Upper lobe of left lung (tissue), 6 donors: ENCODE results near the gene DIAPH1. TPM values are rescaled to one million over a fixed set of nuclear protein-coding genes. Genes with fewer than 3 reads are reported as not detected.
A peak's percentile ranks its signal among the peaks of the same experiment; 100 is the strongest.

Experiments
- ATAC-seq, 2 donors: fragments of 200-7000 bp; cut with Tn5 transposase; one replicate each; pipeline ENCODE4 v1.9.1; 2022; ENCODE audit warnings: mild to moderate bottlenecking in 2 of 2, moderate library complexity in 2 of 2; ENCODE audit not compliant: low FRiP score in 2 of 2
- DNase-seq, 2 donors: peaks; one replicate each; pipeline ENCODE4 v3.0.0-alpha.2; 2019 to 2020
- H3K27ac ChIP-seq, 4 donors: fragments of 200-600 bp; sonication (generic); one replicate each; pipeline ENCODE4 v1.5.1; 2016 to 2019
- H3K27me3 ChIP-seq, 4 donors: fragments of 200-600 bp; sonication (generic); one replicate each; pipeline ENCODE4 v1.5.1; 2017 to 2019
- H3K36me3 ChIP-seq, 4 donors: fragments of 200-600 bp; sonication (generic); one replicate each; pipeline ENCODE4 v1.5.1; 2016 to 2019
- H3K4me1 ChIP-seq, 4 donors: fragments of 200-600 bp; sonication (generic); one replicate each; pipeline ENCODE4 v1.5.1; 2018 to 2019
- H3K4me3 ChIP-seq, 4 donors: fragments of 200-600 bp; sonication (generic); one replicate each; pipeline ENCODE4 v1.5.1; 2017 to 2019; ENCODE audit warnings: mild to moderate bottlenecking in 2 of 4, moderate library complexity in 1 of 4
- H3K9me3 ChIP-seq, 4 donors: fragments of 200-600 bp; sonication (generic); one replicate each; pipeline ENCODE4 v1.5.1; 2018 to 2019
- EP300 ChIP-seq, 4 donors: sonication (generic); formaldehyde crosslinking; IDR thresholded peaks; one replicate each; pipeline ENCODE4 v1.5.1; 2017; ENCODE audit warnings: antibody characterized with exemption in 4 of 4, control low read depth in 2 of 4
- POLR2A ChIP-seq, 4 donors: fragments of 450-650 bp; IDR thresholded peaks; one replicate each; pipeline ENCODE4 v1.5.1; 2016 to 2017; ENCODE audit warnings: antibody characterized with exemption in 4 of 4, mild to moderate bottlenecking in 2 of 4
- POLR2AphosphoS5 ChIP-seq, 2 donors: sonication (generic); formaldehyde crosslinking; IDR thresholded peaks; one replicate each; pipeline ENCODE4 v1.5.1; 2017; ENCODE audit warnings: antibody characterized with exemption in 2 of 2
- WGBS, 2 donors: methylation state at CpG; one replicate each; pipeline ENCODE4 v1.1.5; 2017 to 2018; 5-methylcytosine and 5-hydroxymethylcytosine counted together
- total RNA-seq, 6 donors: library from RNA; depleted of rRNA in 4 of 6; stranded (reverse); fragments of >200 nt in 4 of 6; gene quantifications; one replicate each; pipeline versions ENCODE4 v1.1.0 to v1.2.1, GENCODE V29; 2016 to 2021
- TF ChIP-seq, protein P1 (sequence below), 6 experiments: fragments of 450-650 bp in 4 of 6; fragments of 200-600 bp in 2 of 6; sonication (generic) in 2 of 6; IDR thresholded peaks; one replicate each; pipeline ENCODE4 v1.5.1; 2016 to 2019; ENCODE audit warnings: antibody characterized with exemption in 6 of 6
- donor health status: DM: no; HTN: no; CAD: no; lungs with moderate emphysema.
- donor health status: DM: no; HTN: yes; CAD: no; lungs with severe emphysema.

DIAPH1 gene
- total RNA-seq, 6 donors from 2014 or later = 96.4 to 175 (median 133) TPM

GRCh38 chr5:141528291-141528984 lies 90.4 kb downstream of the DIAPH1 start:
- DNase-seq (no peak), ATAC-seq (peak in 1 of 2 donors; percentile 80)
- H3K27ac ChIP-seq = peak overlapping the region; percentile 52 to 76 (median 67)
- H3K36me3 ChIP-seq = peaks cover 9 to 68% (median 43%) of the 10 kb centered on the region in 4 donors
- no peaks in the 10 kb centered on the region for H3K9me3 ChIP-seq
- no peak for TF ChIP-seq POLR2AphosphoS5 (IDR thresholded peaks at IDR 0.05)
- no peak for TF ChIP-seq EP300 (IDR thresholded peaks at IDR 0.05)
- TF ChIP-seq, protein P1, sequence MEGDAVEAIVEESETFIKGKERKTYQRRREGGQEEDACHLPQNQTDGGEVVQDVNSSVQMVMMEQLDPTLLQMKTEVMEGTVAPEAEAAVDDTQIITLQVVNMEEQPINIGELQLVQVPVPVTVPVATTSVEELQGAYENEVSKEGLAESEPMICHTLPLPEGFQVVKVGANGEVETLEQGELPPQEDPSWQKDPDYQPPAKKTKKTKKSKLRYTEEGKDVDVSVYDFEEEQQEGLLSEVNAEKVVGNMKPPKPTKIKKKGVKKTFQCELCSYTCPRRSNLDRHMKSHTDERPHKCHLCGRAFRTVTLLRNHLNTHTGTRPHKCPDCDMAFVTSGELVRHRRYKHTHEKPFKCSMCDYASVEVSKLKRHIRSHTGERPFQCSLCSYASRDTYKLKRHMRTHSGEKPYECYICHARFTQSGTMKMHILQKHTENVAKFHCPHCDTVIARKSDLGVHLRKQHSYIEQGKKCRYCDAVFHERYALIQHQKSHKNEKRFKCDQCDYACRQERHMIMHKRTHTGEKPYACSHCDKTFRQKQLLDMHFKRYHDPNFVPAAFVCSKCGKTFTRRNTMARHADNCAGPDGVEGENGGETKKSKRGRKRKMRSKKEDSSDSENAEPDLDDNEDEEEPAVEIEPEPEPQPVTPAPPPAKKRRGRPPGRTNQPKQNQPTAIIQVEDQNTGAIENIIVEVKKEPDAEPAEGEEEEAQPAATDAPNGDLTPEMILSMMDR (IDR thresholded peaks at IDR 0.05) = no peak
- TF ChIP-seq POLR2A (IDR thresholded peaks at IDR 0.05) = no peak
- WGBS, 2 donors = 71 to 83% methylated on average over 9 to 11 of the region's 11 CpGs
- peaks cover 15 to 26% (median 17%) of the 10 kb centered on the region in 4 donors for H3K4me1 ChIP-seq
- no peaks in the 10 kb centered on the region for H3K27me3 ChIP-seq
- H3K4me3 ChIP-seq = no peak overlapping the region

DNA sequence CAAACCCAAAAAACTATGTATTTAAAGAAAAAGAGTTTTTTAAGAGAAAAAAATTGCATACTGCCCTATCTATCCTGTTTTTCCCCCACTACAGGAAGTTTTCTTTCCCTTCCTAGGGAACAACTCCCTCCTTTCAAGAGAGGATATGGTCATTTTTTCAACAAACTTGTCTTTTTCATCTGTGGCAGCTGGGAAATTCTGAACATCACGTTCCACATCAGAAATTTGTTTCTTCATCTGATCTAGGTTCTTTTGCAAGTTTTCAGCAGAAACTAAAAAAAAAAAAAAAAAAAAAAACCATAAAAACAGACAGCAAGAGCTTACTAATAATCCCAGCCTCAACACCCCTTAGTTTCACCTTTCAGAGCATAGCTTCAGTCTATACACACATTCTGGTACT lies 91.4 kb downstream of the DIAPH1 start:
- TF ChIP-seq POLR2A (IDR thresholded peaks at IDR 0.05) (no peak), POLR2AphosphoS5 (IDR thresholded peaks at IDR 0.05) (no peak), EP300 (IDR thresholded peaks at IDR 0.05) (no peak)
- TF ChIP-seq, protein P1 (IDR thresholded peaks at IDR 0.05) = no peak
- H3K9me3 ChIP-seq = no peaks in the 10 kb centered on the region
- H3K27me3 ChIP-seq = no peaks in the 10 kb centered on the region
- peaks cover 9 to 70% (median 45%) of the 10 kb centered on the region in 4 donors for H3K36me3 ChIP-seq
- H3K27ac ChIP-seq = peak overlapping the region; percentile 67 to 76 (median 67)
- ATAC-seq = no peak
- H3K4me1 ChIP-seq = peaks cover 18 to 34% (median 22%) of the 10 kb centered on the region in 4 donors
- WGBS, 2 donors = 64 to 66% methylated on average over 1 of the region's 1 CpG
- no peak for DNase-seq
- no peak overlapping the region for H3K4me3 ChIP-seq

DNA sequence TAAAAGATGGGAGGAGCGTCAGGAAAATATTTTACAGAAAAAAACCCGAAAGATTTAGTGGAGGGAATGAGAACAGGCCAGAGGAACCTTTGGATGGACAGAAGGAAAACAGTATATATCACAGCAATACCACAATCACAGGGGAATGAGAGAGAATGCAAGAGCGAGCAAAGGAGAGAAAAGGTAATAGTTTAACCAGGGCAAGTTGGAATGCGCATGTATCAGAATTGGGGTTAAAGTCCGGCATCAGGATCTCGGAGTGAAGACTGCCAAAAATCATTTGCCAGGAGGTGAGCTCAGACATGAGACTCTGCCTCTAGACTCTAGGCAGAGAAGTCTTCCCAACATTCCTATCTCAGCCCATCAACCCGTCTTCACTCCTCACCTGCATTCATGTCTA lies 93.1 kb downstream of the DIAPH1 start:
- WGBS, 2 donors = 82 to 90% methylated on average over 7 of the region's 7 CpGs
- H3K36me3 ChIP-seq = peaks cover 9 to 76% (median 43%) of the 10 kb centered on the region in 4 donors

GRCh38 chr5:141524604-141525597 lies 93.9 kb downstream of the DIAPH1 start:
- ATAC-seq (peak; percentile 86 to 94), DNase-seq (peak; percentile 67 to 92)
- no peaks in the 10 kb centered on the region for H3K9me3 ChIP-seq
- H3K27ac ChIP-seq = peak overlapping the region; percentile 34 to 67 (median 58)
- H3K36me3 ChIP-seq = peaks cover 9 to 78% (median 41%) of the 10 kb centered on the region in 4 donors
- H3K4me3 ChIP-seq = no peak overlapping the region
- no peaks in the 10 kb centered on the region for H3K27me3 ChIP-seq
- H3K4me1 ChIP-seq = peaks cover 42 to 58% (median 46%) of the 10 kb centered on the region in 4 donors
- TF ChIP-seq, protein P1 (IDR thresholded peaks at IDR 0.05) = peak; percentile 96 to 99 (median 98)
- no peak for TF ChIP-seq POLR2A (IDR thresholded peaks at IDR 0.05)
- peak; percentile 79 to 80 for TF ChIP-seq POLR2AphosphoS5 (IDR thresholded peaks at IDR 0.05)
- no peak for TF ChIP-seq EP300 (IDR thresholded peaks at IDR 0.05)
- WGBS, 2 donors = 38 to 40% methylated on average over 12 of the region's 12 CpGs

More for the DNA sequence above, 93.1 kb downstream of the DIAPH1 start:
- Histone ChIP-seq H3K27me3 (no peaks in the 10 kb centered on the region), H3K4me1 (peaks cover 35 to 52% (median 39%) of the 10 kb centered on the region in 4 donors), H3K9me3 (no peaks in the 10 kb centered on the region), H3K4me3 (no peak overlapping the region), H3K27ac (peak overlapping the region; percentile 17 to 67 (median 58))
- DNase-seq (no peak), ATAC-seq (no peak)
- TF ChIP-seq, protein P1 (IDR thresholded peaks at IDR 0.05) = no peak
- no peak for TF ChIP-seq POLR2AphosphoS5 (IDR thresholded peaks at IDR 0.05)
- no peak for TF ChIP-seq EP300 (IDR thresholded peaks at IDR 0.05)
- TF ChIP-seq POLR2A (IDR thresholded peaks at IDR 0.05) = no peak
